ENCODE results near the gene ARMC5.

- TF ChIP-seq POLR2A (IDR thresholded peaks at IDR 0.05; ENCODE audit: low read length) (peak; percentile 91), GATA1 (IDR thresholded peaks at IDR 0.05; ENCODE audit: low read depth, low read length) (no peak)
Measured at GRCh38 chr16:31507929-31508705, 48.8 kb downstream of the ARMC5 start, which contains the start of gene RUSF1.
